Activated CD4-positive, alpha-beta T cell treated with anti-CD3 and anti-CD28 coated beads, Interleukin-2, amount 50 U/mL, for 48 hours (primary cell): ENCODE measurements around the gene CYB561.

Source experiments
- DNase-seq, 2 experiments: peaks; one replicate each; pipeline ENCODE4 v3.0.0-alpha.2; 2020

The CYB561 gene

GRCh38 chr17:63445954-63446752, at the start of gene CYB561:
TSS of gene CYB561 (minus strand) at chr17:63446306. CDS start at chr17:63437547, 8,759 bp downstream.
- peak; percentile 71 to 75 for DNase-seq

- no peak for DNase-seq
Observed at GRCh38 chr17:63495491-63495890, 49.4 kb upstream of the CYB561 start.

GRCh38 chr17:63494300-63494928, 48.3 kb upstream of the CYB561 start:
- no peak for DNase-seq

GRCh38 chr17:63493411-63493810, 47.3 kb upstream of the CYB561 start:
- no peak for DNase-seq

- DNase-seq = no peak
Observed at GRCh38 chr17:63492940-63493339, 46.8 kb upstream of the CYB561 start.

GRCh38 chr17:63491977-63492618, 46.0 kb upstream of the CYB561 start:
- DNase-seq = no peak

- DNase-seq = no peak
Observed at GRCh38 chr17:63491413-63491812, 45.3 kb upstream of the CYB561 start.

- no peak for DNase-seq
Observed at GRCh38 chr17:63490858-63491400, 44.8 kb upstream of the CYB561 start.

GRCh38 chr17:63490329-63490728, 44.2 kb upstream of the CYB561 start:
- DNase-seq = no peak

- no peak for DNase-seq
Observed at GRCh38 chr17:63489291-63489690, 43.2 kb upstream of the CYB561 start.

- no peak for DNase-seq
Observed at GRCh38 chr17:63488851-63489250, 42.7 kb upstream of the CYB561 start.

GRCh38 chr17:63487014-63487339, 40.9 kb upstream of the CYB561 start:
- no peak for DNase-seq

- DNase-seq = no peak
Observed at GRCh38 chr17:63486317-63487013, 40.4 kb upstream of the CYB561 start.

- no peak for DNase-seq
Observed at GRCh38 chr17:63483655-63484575, 37.8 kb upstream of the CYB561 start.

GRCh38 chr17:63483038-63483437, 36.9 kb upstream of the CYB561 start:
- DNase-seq = no peak

GRCh38 chr17:63482509-63482908, 36.4 kb upstream of the CYB561 start:
- no peak for DNase-seq

- DNase-seq = no peak
Observed at GRCh38 chr17:63481488-63481870, 35.4 kb upstream of the CYB561 start.

GRCh38 chr17:63480826-63481487, 34.9 kb upstream of the CYB561 start:
- no peak for DNase-seq

GRCh38 chr17:63480192-63480784, 34.2 kb upstream of the CYB561 start:
- DNase-seq = no peak

GRCh38 chr17:63479495-63480184, 33.5 kb upstream of the CYB561 start:
- no peak for DNase-seq
